ENCODE data around the gene NIFK.

The NIFK gene

DNA sequence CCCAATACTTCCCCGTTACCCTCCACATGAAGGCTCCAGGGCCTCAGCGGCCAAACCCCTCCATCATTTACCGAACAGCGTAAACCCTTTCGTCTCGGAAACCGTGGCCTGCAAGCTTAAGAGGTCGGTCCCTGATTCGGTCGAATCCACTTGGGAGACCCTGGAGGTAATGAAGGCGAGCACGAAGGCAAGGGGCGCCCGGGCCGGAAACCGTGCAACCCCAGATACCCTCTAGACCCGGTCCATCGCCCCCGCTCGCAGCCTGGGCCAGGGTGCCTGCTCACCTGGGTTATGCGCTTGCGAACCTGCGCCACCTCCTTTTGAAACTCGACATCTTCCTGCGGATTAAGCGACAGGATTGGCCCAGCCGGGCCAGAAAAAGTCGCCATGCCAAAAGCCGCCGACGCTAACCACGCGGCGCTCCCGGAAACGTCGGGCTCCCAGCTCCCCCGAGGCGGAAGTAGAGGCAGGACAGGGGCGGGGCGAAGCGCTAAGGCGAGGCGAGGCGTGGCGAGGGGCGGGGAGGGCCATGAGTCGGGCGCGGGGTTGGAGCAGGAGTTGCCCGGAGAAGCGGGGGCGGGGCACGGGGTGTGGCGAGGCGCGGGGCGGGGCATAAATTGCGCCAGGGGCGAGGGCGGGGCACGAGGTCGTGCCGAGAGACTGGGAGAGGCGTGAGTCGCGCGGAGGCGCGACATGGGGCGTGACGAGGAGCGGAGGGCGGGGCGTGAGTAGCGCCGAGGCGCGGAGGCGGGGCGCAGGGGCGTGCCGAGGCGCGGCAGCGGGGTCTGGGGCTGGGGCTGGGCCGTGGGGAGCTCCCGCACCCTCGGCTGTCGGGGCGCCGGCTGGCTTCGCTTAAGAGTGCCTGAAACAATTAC, at the start of gene NIFK:
TSS of gene NIFK (minus strand) at position 414 of the 875 bp plus-strand sequence. CDS start at position 389, 25 bp downstream.
- H3K9ac ChIP-seq (ENCODE audit: low read depth, low read length) = peak within 1 kb of the TSS; percentile 97
- no peaks in the 10 kb centered on the region for H3K27me3 ChIP-seq (ENCODE audit: insufficient read depth, low read length)
- peak within 1 kb of the TSS; percentile 98 for H3K4me3 ChIP-seq (ENCODE audit: low read length)
- H3K27ac ChIP-seq (ENCODE audit: low read length) = peak within 1 kb of the TSS; percentile 91
- H3K36me3 ChIP-seq (ENCODE audit: insufficient read depth, low read depth, low read length) = peaks cover 35% of the 10 kb centered on the region
- no peaks in the 10 kb centered on the region for H3K9me3 ChIP-seq (ENCODE audit: insufficient read depth, low read depth, low read length)
- no peaks in the 10 kb centered on the region for H3K4me1 ChIP-seq (ENCODE audit: insufficient read depth, low read length)

GRCh38 chr2:121783180-121783579, 46.5 kb upstream of the NIFK start:
- no peak overlapping the region for H3K4me3 ChIP-seq (ENCODE audit: low read length)
- H3K4me1 ChIP-seq (ENCODE audit: insufficient read depth, low read length) = peaks cover 7% of the 10 kb centered on the region
- no peaks in the 10 kb centered on the region for H3K36me3 ChIP-seq (ENCODE audit: insufficient read depth, low read depth, low read length)
- no peaks in the 10 kb centered on the region for H3K27me3 ChIP-seq (ENCODE audit: insufficient read depth, low read length)
- H3K9ac ChIP-seq (ENCODE audit: low read depth, low read length) = no peak overlapping the region
- no peak overlapping the region for H3K27ac ChIP-seq (ENCODE audit: low read length)
- H3K9me3 ChIP-seq (ENCODE audit: insufficient read depth, low read depth, low read length) = no peaks in the 10 kb centered on the region

- no peak overlapping the region for H3K27ac ChIP-seq (ENCODE audit: low read length)
- H3K4me1 ChIP-seq (ENCODE audit: insufficient read depth, low read length) = peaks cover 7% of the 10 kb centered on the region
- no peaks in the 10 kb centered on the region for H3K9me3 ChIP-seq (ENCODE audit: insufficient read depth, low read depth, low read length)
- no peak overlapping the region for H3K4me3 ChIP-seq (ENCODE audit: low read length)
- H3K27me3 ChIP-seq (ENCODE audit: insufficient read depth, low read length) = no peaks in the 10 kb centered on the region
- H3K36me3 ChIP-seq (ENCODE audit: insufficient read depth, low read depth, low read length) = no peaks in the 10 kb centered on the region
- H3K9ac ChIP-seq (ENCODE audit: low read depth, low read length) = no peak overlapping the region
Observed at GRCh38 chr2:121778741-121779487, 42.2 kb upstream of the NIFK start.

- H3K27me3 ChIP-seq (ENCODE audit: insufficient read depth, low read length) = no peaks in the 10 kb centered on the region
- H3K27ac ChIP-seq (ENCODE audit: low read length) = no peak overlapping the region
- peaks cover 7% of the 10 kb centered on the region for H3K4me1 ChIP-seq (ENCODE audit: insufficient read depth, low read length)
- H3K36me3 ChIP-seq (ENCODE audit: insufficient read depth, low read depth, low read length) = no peaks in the 10 kb centered on the region
- H3K4me3 ChIP-seq (ENCODE audit: low read length) = no peak overlapping the region
- H3K9ac ChIP-seq (ENCODE audit: low read depth, low read length) = no peak overlapping the region
- H3K9me3 ChIP-seq (ENCODE audit: insufficient read depth, low read depth, low read length) = no peaks in the 10 kb centered on the region
Observed at GRCh38 chr2:121777699-121778058, 41.0 kb upstream of the NIFK start.

GRCh38 chr2:121776885-121777698, 40.4 kb upstream of the NIFK start:
- H3K9me3 ChIP-seq (ENCODE audit: insufficient read depth, low read depth, low read length) = no peaks in the 10 kb centered on the region
- no peak overlapping the region for H3K9ac ChIP-seq (ENCODE audit: low read depth, low read length)
- no peak overlapping the region for H3K4me3 ChIP-seq (ENCODE audit: low read length)
- H3K36me3 ChIP-seq (ENCODE audit: insufficient read depth, low read depth, low read length) = no peaks in the 10 kb centered on the region
- H3K27me3 ChIP-seq (ENCODE audit: insufficient read depth, low read length) = no peaks in the 10 kb centered on the region
- H3K27ac ChIP-seq (ENCODE audit: low read length) = no peak overlapping the region
- H3K4me1 ChIP-seq (ENCODE audit: insufficient read depth, low read length) = peaks cover 7% of the 10 kb centered on the region

GRCh38 chr2:121776361-121776760, 39.7 kb upstream of the NIFK start:
- H3K27ac ChIP-seq (ENCODE audit: low read length) = no peak overlapping the region
- no peak overlapping the region for H3K9ac ChIP-seq (ENCODE audit: low read depth, low read length)
- H3K9me3 ChIP-seq (ENCODE audit: insufficient read depth, low read depth, low read length) = no peaks in the 10 kb centered on the region

GRCh38 chr2:121774235-121774634, 37.6 kb upstream of the NIFK start:
- H3K27ac ChIP-seq (ENCODE audit: low read length) = no peak overlapping the region
- H3K4me1 ChIP-seq (ENCODE audit: insufficient read depth, low read length) = peaks cover 5% of the 10 kb centered on the region
- no peaks in the 10 kb centered on the region; the same call in 1 of the 2 replicates for H3K36me3 ChIP-seq (ENCODE audit: insufficient read depth, low read depth, low read length)
- no peak overlapping the region for H3K4me3 ChIP-seq (ENCODE audit: low read length)
- H3K9ac ChIP-seq (ENCODE audit: low read depth, low read length) = no peak overlapping the region
- no peaks in the 10 kb centered on the region for H3K9me3 ChIP-seq (ENCODE audit: insufficient read depth, low read depth, low read length)
- no peaks in the 10 kb centered on the region for H3K27me3 ChIP-seq (ENCODE audit: insufficient read depth, low read length)

More at GRCh38 chr2:121776361-121776760, 39.7 kb upstream of the NIFK start:
- Histone ChIP-seq H3K36me3 (ENCODE audit: insufficient read depth, low read depth, low read length) (no peaks in the 10 kb centered on the region), H3K4me3 (ENCODE audit: low read length) (no peak overlapping the region), H3K27me3 (ENCODE audit: insufficient read depth, low read length) (no peaks in the 10 kb centered on the region), H3K4me1 (ENCODE audit: insufficient read depth, low read length) (peaks cover 7% of the 10 kb centered on the region)

- H3K27ac ChIP-seq (ENCODE audit: low read length) = no peak overlapping the region
- no peaks in the 10 kb centered on the region for H3K9me3 ChIP-seq (ENCODE audit: insufficient read depth, low read depth, low read length)
- H3K9ac ChIP-seq (ENCODE audit: low read depth, low read length) = no peak overlapping the region
- H3K4me3 ChIP-seq (ENCODE audit: low read length) = no peak overlapping the region
- H3K27me3 ChIP-seq (ENCODE audit: insufficient read depth, low read length) = no peaks in the 10 kb centered on the region
- no peaks in the 10 kb centered on the region for H3K4me1 ChIP-seq (ENCODE audit: insufficient read depth, low read length)
- peaks cover 8% of the 10 kb centered on the region for H3K36me3 ChIP-seq (ENCODE audit: insufficient read depth, low read depth, low read length)
Observed at GRCh38 chr2:121771976-121772742, 35.5 kb upstream of the NIFK start.

DNA sequence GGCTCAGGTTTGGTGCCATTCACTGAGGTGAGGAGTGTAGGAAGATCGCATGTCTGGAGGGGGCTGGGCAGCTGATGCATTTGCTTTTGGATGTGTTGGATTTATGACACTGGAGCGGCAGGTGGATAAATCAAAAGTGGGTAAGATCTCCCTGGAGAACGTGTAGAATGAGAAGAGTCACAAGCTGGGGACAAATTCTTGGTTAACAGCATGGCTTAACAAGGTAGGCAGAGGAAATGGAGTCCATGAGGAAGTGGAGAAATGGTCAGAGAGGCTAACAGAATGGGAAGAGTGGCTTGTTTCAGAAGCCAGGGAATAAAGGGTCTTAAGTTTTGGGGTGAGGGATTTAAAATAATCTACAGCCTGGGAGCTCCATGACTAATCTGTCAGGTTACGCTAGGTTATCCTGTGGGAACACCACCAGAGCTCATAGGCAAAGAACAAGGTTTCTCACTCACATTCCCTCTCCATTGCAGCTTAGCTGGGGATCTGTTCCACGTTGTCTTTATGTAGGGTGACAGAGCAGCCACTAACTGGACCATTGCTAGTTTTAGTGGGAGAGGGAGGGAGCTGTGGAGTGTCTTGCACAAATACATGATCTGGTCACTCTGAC, 31.6 kb upstream of the NIFK start:
- H3K36me3 ChIP-seq (ENCODE audit: insufficient read depth, low read depth, low read length) = peaks cover 47% of the 10 kb centered on the region

GRCh38 chr2:121766624-121767023, 29.9 kb upstream of the NIFK start:
- H3K27ac ChIP-seq (ENCODE audit: low read length) = no peak overlapping the region
- H3K36me3 ChIP-seq (ENCODE audit: insufficient read depth, low read depth, low read length) = peaks cover 62% of the 10 kb centered on the region
- H3K4me1 ChIP-seq (ENCODE audit: insufficient read depth, low read length) = no peaks in the 10 kb centered on the region
- no peaks in the 10 kb centered on the region for H3K9me3 ChIP-seq (ENCODE audit: insufficient read depth, low read depth, low read length)
- H3K9ac ChIP-seq (ENCODE audit: low read depth, low read length) = no peak overlapping the region
- no peaks in the 10 kb centered on the region for H3K27me3 ChIP-seq (ENCODE audit: insufficient read depth, low read length)
- no peak overlapping the region for H3K4me3 ChIP-seq (ENCODE audit: low read length)

More for the DNA sequence above, 31.6 kb upstream of the NIFK start:
- Histone ChIP-seq H3K4me1 (ENCODE audit: insufficient read depth, low read length) (no peaks in the 10 kb centered on the region), H3K27me3 (ENCODE audit: insufficient read depth, low read length) (no peaks in the 10 kb centered on the region), H3K9me3 (ENCODE audit: insufficient read depth, low read depth, low read length) (no peaks in the 10 kb centered on the region), H3K27ac (ENCODE audit: low read length) (no peak overlapping the region), H3K4me3 (ENCODE audit: low read length) (no peak overlapping the region), H3K9ac (ENCODE audit: low read depth, low read length) (no peak overlapping the region)

Measured in iPS-20b (cell line).